ENCODE measurements around the gene HSPB9. TPM values are rescaled to one million over a fixed set of nuclear protein-coding genes. Genes with fewer than 3 reads are reported as not detected.

The HSPB9 gene
- total RNA-seq, 1 experiment from 2014 or later: not detected

- Histone ChIP-seq H3K36me3 (ENCODE audit: control insufficient read depth in 1 of 2, insufficient read depth in 2 of 2, low read length in 2 of 2) (no peaks in the 10 kb centered on the region), H3K9ac (ENCODE audit: low read length) (no peak overlapping the region), H3K4me2 (ENCODE audit: low read length) (no peak overlapping the region), H3K79me2 (ENCODE audit: insufficient read depth, low read length) (no peaks in the 10 kb centered on the region), H3K27me3 (ENCODE audit: insufficient read depth, low read length) (no peaks in the 10 kb centered on the region), H3K4me3 (replicated peaks in 1 of 2; ENCODE audit: low read depth in 1 of 2, low read length in 2 of 2) (no peak overlapping the region), H2AFZ (ENCODE audit: low read depth, low read length, poor library complexity, severe bottlenecking) (no peak overlapping the region), H3K4me1 (ENCODE audit: control insufficient read depth in 1 of 2, insufficient read depth in 2 of 2, low read length in 2 of 2) (peaks cover 9 to 20% of the 10 kb centered on the region in 2 experiments; a peak in 3 of 4 replicates), H3K27ac (ENCODE audit: low read depth, low read length) (no peak overlapping the region), H4K20me1 (ENCODE audit: insufficient read depth) (no peaks in the 10 kb centered on the region), H3K9me3 (ENCODE audit: control insufficient read depth in 1 of 2, insufficient read depth in 1 of 2, low read depth in 1 of 2, low read length in 2 of 2) (no peaks in the 10 kb centered on the region), H3K9me2 (ENCODE audit: insufficient read depth) (no peaks in the 10 kb centered on the region)
- no TSS peak for BruUV-seq (replicated peaks)
- TF ChIP-seq REST (IDR thresholded peaks at IDR 0.05; ENCODE audit: low read depth): no peak
- TF ChIP-seq RAD21 (IDR thresholded peaks at IDR 0.05; ENCODE audit: low read depth): no peak
- no peak for TF ChIP-seq EZH2phosphoT487 (IDR thresholded peaks at IDR 0.05; ENCODE audit: borderline replicate concordance)
- TF ChIP-seq, protein P1, sequence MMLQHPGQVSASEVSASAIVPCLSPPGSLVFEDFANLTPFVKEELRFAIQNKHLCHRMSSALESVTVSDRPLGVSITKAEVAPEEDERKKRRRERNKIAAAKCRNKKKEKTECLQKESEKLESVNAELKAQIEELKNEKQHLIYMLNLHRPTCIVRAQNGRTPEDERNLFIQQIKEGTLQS (IDR thresholded peaks at IDR 0.05): no peak
- no peak for TF ChIP-seq ELF1 (IDR thresholded peaks at IDR 0.05; ENCODE audit: borderline replicate concordance, low read depth)
- no peak for TF ChIP-seq SRF (IDR thresholded peaks at IDR 0.05; ENCODE audit: low read depth)
- TF ChIP-seq CEBPB (IDR thresholded peaks at IDR 0.05; ENCODE audit: low read depth): no peak
- no peak for TF ChIP-seq JUND (IDR thresholded peaks at IDR 0.05)
- no peak for TF ChIP-seq SIN3A (IDR thresholded peaks at IDR 0.05; ENCODE audit: low read depth)
- no peak for TF ChIP-seq CBX3 (IDR thresholded peaks at IDR 0.05; ENCODE audit: low read depth)
- TF ChIP-seq MAX (IDR thresholded peaks at IDR 0.05): no peak
- TF ChIP-seq ZFX (IDR thresholded peaks at IDR 0.05): no peak
- intact Hi-C loops (cut with micrococcal nuclease): no loop called here
- ATAC-seq (no peak), DNase-seq (ENCODE audit: low read depth, low spot score) (no peak)
- POLR2A ChIA-PET: no interaction called here
- RAD21 ChIA-PET (ENCODE audit: low non-redundant PET in 1 of 2, low total read pairs in 2 of 2, uncharacterized antibody in 2 of 2, unreplicated experiment in 2 of 2): no interaction called here
- CTCF ChIA-PET: interaction anchor here (0.8 to 2.6 kb wide), 3 partner anchors 10 to 23 kb away, joined by 3 to 15 read pairs (median 5); no protein-coding TSS in a partner anchor
These were observed 31.4 kb upstream of the HSPB9 start for GRCh38 chr17:42090964-42091790.
